ENCODE results near the gene CMSS1. TPM values are rescaled to one million over a fixed set of nuclear protein-coding genes. Genes with fewer than 3 reads are reported as not detected.

The CMSS1 gene
- total RNA-seq, 1 experiment from 2014 or later = 55.8 TPM

DNA sequence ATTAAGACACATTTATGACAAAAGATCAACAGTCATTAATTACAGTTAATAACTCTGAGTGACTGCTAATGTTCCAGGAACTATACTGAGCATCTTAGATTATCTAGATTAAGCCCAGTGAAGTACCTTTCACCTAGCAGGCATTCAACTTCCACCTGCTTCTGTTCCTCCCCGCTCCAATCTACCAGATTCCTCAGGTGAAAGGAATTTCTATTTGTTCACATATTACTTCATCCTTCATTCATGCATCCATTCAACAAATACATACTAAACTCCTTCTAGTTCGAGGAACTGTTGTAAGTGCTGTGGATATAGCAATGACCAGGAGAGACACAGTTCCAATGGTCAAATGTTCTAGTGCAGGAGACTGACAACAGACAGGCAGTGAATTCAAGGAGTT lies 157.3 kb downstream of the CMSS1 start:
- BruUV-seq (replicated peaks) = no TSS peak
- no peak for DNase-seq

DNA sequence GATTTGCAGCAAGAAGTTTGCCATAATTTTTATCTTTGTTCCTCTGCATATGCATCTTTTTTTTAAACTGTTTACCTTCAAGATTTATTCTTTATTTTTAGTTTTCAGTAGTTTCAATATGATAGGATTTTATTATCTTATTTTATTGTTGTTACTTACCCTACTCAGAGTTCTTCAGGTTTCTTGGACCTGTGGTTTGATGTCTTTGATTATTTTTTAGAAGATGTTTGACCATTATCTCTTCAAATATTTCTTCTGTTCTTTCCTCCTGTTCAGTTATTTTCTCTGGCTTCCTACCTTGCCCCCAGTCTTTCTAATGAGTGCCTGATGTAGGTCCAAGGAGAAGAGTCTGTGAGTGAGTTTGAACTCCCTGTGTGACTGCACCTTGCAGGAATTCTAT lies 158.9 kb downstream of the CMSS1 start:
- H3K27me3 Mint-ChIP-seq (ENCODE audit: unreplicated experiment) = no peaks in the 10 kb centered on the region
- CTCF ChIA-PET = no interaction called here
- no peaks in the 10 kb centered on the region for H3K9me3 Mint-ChIP-seq (ENCODE audit: low read depth, unreplicated experiment)
- H3K27ac Mint-ChIP-seq (ENCODE audit: unreplicated experiment) = no peak overlapping the region
- intact Hi-C loops (cut with micrococcal nuclease; ENCODE audit: unreplicated experiment) = no loop called here
- no peak for DNase-seq
- TF ChIP-seq CTCF (IDR thresholded peaks at IDR 0.05; ENCODE audit: unreplicated experiment) = no peak
- peaks cover 6% of the 10 kb centered on the region for H3K36me3 Mint-ChIP-seq (ENCODE audit: insufficient read depth, unreplicated experiment)
- H3K4me3 Mint-ChIP-seq (ENCODE audit: low read depth, unreplicated experiment) = no peak overlapping the region
- BruUV-seq (replicated peaks) = no TSS peak
- peaks cover 10% of the 10 kb centered on the region for H3K4me1 Mint-ChIP-seq (ENCODE audit: low read depth, unreplicated experiment)

More for the DNA sequence above, 157.3 kb downstream of the CMSS1 start:
- H3K36me3 Mint-ChIP-seq (ENCODE audit: insufficient read depth, unreplicated experiment) = peaks cover 6% of the 10 kb centered on the region
- no peaks in the 10 kb centered on the region for H3K27me3 Mint-ChIP-seq (ENCODE audit: unreplicated experiment)
- CTCF ChIA-PET = interaction anchor here (0.6 kb wide), 1 partner anchor 143 kb away, joined by 3 read pairs; no protein-coding TSS in a partner anchor
- no peaks in the 10 kb centered on the region for H3K9me3 Mint-ChIP-seq (ENCODE audit: low read depth, unreplicated experiment)
- no peak overlapping the region for H3K27ac Mint-ChIP-seq (ENCODE audit: unreplicated experiment)
- no peak for TF ChIP-seq CTCF (IDR thresholded peaks at IDR 0.05; ENCODE audit: unreplicated experiment)
- H3K4me1 Mint-ChIP-seq (ENCODE audit: low read depth, unreplicated experiment) = peaks cover 10% of the 10 kb centered on the region
- intact Hi-C loops (cut with micrococcal nuclease; ENCODE audit: unreplicated experiment) = no loop called here
- no peak overlapping the region for H3K4me3 Mint-ChIP-seq (ENCODE audit: low read depth, unreplicated experiment)

DNA sequence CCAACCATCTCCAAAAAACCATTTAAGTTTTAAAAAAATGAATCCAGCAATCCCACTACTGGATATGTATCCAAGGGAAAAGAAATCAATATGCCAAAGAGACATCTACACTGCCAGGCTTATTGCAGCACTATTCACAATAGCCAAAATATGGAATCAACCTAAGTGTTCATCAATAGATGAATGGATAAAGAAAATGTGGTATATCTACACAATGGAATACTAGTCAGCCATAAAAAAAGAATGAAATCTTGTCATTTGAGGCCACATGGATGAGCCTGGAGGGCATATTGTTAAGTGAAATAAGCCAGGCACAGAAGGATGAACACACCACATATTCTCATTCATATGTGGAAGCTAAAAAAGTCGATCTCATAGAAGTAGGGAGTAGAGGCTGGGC lies 160.6 kb downstream of the CMSS1 start:
- no TSS peak for BruUV-seq (replicated peaks)
- Mint-ChIP-seq H3K36me3 (ENCODE audit: insufficient read depth, unreplicated experiment) (peaks cover 6% of the 10 kb centered on the region), H3K27me3 (ENCODE audit: unreplicated experiment) (no peaks in the 10 kb centered on the region), H3K4me1 (ENCODE audit: low read depth, unreplicated experiment) (peaks cover 10% of the 10 kb centered on the region), H3K4me3 (ENCODE audit: low read depth, unreplicated experiment) (no peak overlapping the region), H3K27ac (ENCODE audit: unreplicated experiment) (no peak overlapping the region), H3K9me3 (ENCODE audit: low read depth, unreplicated experiment) (no peaks in the 10 kb centered on the region)
- intact Hi-C loops (cut with micrococcal nuclease; ENCODE audit: unreplicated experiment) = no loop called here
- CTCF ChIA-PET = no interaction called here
- no peak for TF ChIP-seq CTCF (IDR thresholded peaks at IDR 0.05; ENCODE audit: unreplicated experiment)
- no peak for DNase-seq

DNA sequence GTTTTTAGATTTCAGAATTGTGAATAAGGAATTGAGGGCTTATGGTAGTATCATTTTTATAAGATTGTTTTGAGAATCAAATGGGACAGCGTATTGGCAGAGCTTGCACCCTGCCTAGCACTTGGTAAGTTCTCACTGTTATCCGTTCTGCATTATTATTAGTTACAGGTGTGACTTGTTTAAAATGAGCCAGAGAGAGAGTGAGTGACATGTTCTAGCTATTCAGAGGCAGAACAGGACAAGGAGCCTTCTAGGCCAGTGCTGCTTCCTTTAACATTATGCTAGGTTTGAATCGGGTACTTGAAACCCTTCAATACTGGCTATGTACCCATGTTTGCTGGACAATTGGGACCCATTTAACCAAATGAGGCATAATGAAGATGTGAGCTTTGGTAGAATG lies 162.9 kb downstream of the CMSS1 start:
- H3K4me3 Mint-ChIP-seq (ENCODE audit: low read depth, unreplicated experiment) = no peak overlapping the region
- no TSS peak for BruUV-seq (replicated peaks)

More for the DNA sequence above, 162.9 kb downstream of the CMSS1 start:
- intact Hi-C loops (cut with micrococcal nuclease; ENCODE audit: unreplicated experiment) = no loop called here
- Mint-ChIP-seq H3K9me3 (ENCODE audit: low read depth, unreplicated experiment) (no peaks in the 10 kb centered on the region), H3K4me1 (ENCODE audit: low read depth, unreplicated experiment) (peaks cover 12% of the 10 kb centered on the region), H3K27ac (ENCODE audit: unreplicated experiment) (no peak overlapping the region), H3K36me3 (ENCODE audit: insufficient read depth, unreplicated experiment) (no peaks in the 10 kb centered on the region), H3K27me3 (ENCODE audit: unreplicated experiment) (no peaks in the 10 kb centered on the region)
- CTCF ChIA-PET = interaction anchor here (0.6 kb wide), 1 partner anchor 341 kb away, joined by 5 read pairs; no protein-coding TSS in a partner anchor
- TF ChIP-seq CTCF (IDR thresholded peaks at IDR 0.05; ENCODE audit: unreplicated experiment) = no peak
- DNase-seq = no peak

Measured in Calu3 (cell line).